IgD-negative memory B cell (primary cell): ENCODE data around the gene FAM181A. TPM values are rescaled to one million over a fixed set of nuclear protein-coding genes. Genes with fewer than 3 reads are reported as not detected.

Experiments
- H3K27ac Mint-ChIP-seq, 3 donors: one replicate each; pipeline ENCODE4 v1.8.0; 2020 to 2022; ENCODE audit warnings: mild to moderate bottlenecking in 3 of 3, mixed read lengths in 3 of 3, moderate library complexity in 1 of 3
- H3K27me3 Mint-ChIP-seq: one replicate; pipeline ENCODE4 v1.8.0; 2021; ENCODE audit warnings: mixed read lengths
- H3K36me3 Mint-ChIP-seq: one replicate; pipeline ENCODE4 v1.8.0; 2020; ENCODE audit warnings: mild to moderate bottlenecking, mixed read lengths
- H3K4me1 Mint-ChIP-seq, 3 donors: one replicate each; pipeline ENCODE4 v1.8.0; 2020 to 2022; ENCODE audit warnings: mixed read lengths in 3 of 3, mild to moderate bottlenecking in 1 of 3
- H3K4me3 Mint-ChIP-seq, 4 donors: one replicate each; pipeline ENCODE4 v1.8.0; 2020 to 2022; ENCODE audit warnings: mild to moderate bottlenecking in 4 of 4, mixed read lengths in 4 of 4, moderate library complexity in 3 of 4
- H3K9me3 Mint-ChIP-seq, 3 donors: one replicate each; pipeline ENCODE4 v1.8.0; 2020 to 2021; ENCODE audit warnings: mixed read lengths in 3 of 3, mild to moderate bottlenecking in 1 of 3
- polyA plus RNA-seq: library from polyadenylated mRNA; unstranded; fragments of 300-500 nt; fragmentation: Illumina TruSeq; gene quantifications from one replicate; pipeline ENCODE4 v1.2.3, GENCODE V29; 2021

FAM181A gene
- polyA plus RNA-seq, 1 donor from 2014 or later = not detected

DNA sequence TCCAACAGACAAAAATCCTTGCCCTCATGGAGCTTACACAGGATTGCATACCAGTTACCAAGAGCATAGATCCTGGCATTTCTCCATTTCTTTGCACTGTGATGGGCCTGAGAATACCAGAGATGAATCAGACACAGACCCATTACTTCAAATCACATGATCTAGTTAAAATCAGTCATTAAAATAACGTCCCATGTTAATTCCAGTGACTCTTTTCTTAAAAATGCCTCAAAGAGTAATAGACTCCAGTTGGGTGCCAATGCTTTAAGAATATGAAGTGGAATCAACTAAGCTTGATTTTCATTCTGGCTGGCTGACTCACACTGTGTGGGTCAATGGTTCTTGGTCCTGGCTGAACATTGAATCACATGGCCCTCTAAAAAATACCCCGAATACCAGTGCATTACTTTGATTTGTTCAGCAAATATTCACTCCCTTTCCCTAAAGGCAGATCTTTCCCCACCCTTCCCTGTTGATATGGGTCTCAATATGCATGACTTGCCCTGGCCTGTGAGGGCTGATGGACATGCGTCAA lies 38.2 kb downstream of the FAM181A start:
- H3K27me3 Mint-ChIP-seq = peaks cover 1% of the 10 kb centered on the region
- H3K9me3 Mint-ChIP-seq = peaks cover 0 to 2% (median 0%) of the 10 kb centered on the region in 3 donors
- H3K27ac Mint-ChIP-seq = peak overlapping the region in 2 of 3 donors; percentile 6 to 20
- no peaks in the 10 kb centered on the region for H3K36me3 Mint-ChIP-seq
- peaks cover 53 to 75% (median 73%) of the 10 kb centered on the region in 3 donors for H3K4me1 Mint-ChIP-seq
- peak overlapping the region in 1 of 4 donors; percentile 13 for H3K4me3 Mint-ChIP-seq

GRCh38 chr14:93965946-93966474 lies 38.9 kb downstream of the FAM181A start:
- H3K4me3 Mint-ChIP-seq = peak overlapping the region in 2 of 4 donors; percentile 13 to 21
- H3K36me3 Mint-ChIP-seq = no peaks in the 10 kb centered on the region
- H3K4me1 Mint-ChIP-seq = peaks cover 57 to 81% (median 73%) of the 10 kb centered on the region in 3 donors
- H3K9me3 Mint-ChIP-seq = peaks cover 0 to 2% (median 0%) of the 10 kb centered on the region in 3 donors
- H3K27ac Mint-ChIP-seq = peak overlapping the region in 2 of 3 donors; percentile 20 to 44
- peaks cover 1% of the 10 kb centered on the region for H3K27me3 Mint-ChIP-seq

- peaks cover 0 to 2% (median 0%) of the 10 kb centered on the region in 3 donors for H3K9me3 Mint-ChIP-seq
- peak overlapping the region; percentile 80 to 96 (median 90) for H3K27ac Mint-ChIP-seq
- no peaks in the 10 kb centered on the region for H3K36me3 Mint-ChIP-seq
- H3K4me3 Mint-ChIP-seq = peak overlapping the region; percentile 54 to 94 (median 82)
- H3K4me1 Mint-ChIP-seq = peaks cover 55 to 73% (median 70%) of the 10 kb centered on the region in 3 donors
- peaks cover 1% of the 10 kb centered on the region for H3K27me3 Mint-ChIP-seq
These were observed 40.6 kb downstream of the FAM181A start for GRCh38 chr14:93967637-93968250.

- peaks cover 43 to 60% (median 57%) of the 10 kb centered on the region in 3 donors for H3K4me1 Mint-ChIP-seq
- peaks cover 0 to 2% (median 0%) of the 10 kb centered on the region in 3 donors for H3K9me3 Mint-ChIP-seq
- H3K4me3 Mint-ChIP-seq = peak overlapping the region in 3 of 4 donors; percentile 69 to 82 (median 77)
- peaks cover 8% of the 10 kb centered on the region for H3K27me3 Mint-ChIP-seq
- peak overlapping the region in 2 of 3 donors; percentile 67 to 80 for H3K27ac Mint-ChIP-seq
- H3K36me3 Mint-ChIP-seq = peaks cover 2% of the 10 kb centered on the region
These were observed 42.1 kb downstream of the FAM181A start for GRCh38 chr14:93969082-93969828.

DNA sequence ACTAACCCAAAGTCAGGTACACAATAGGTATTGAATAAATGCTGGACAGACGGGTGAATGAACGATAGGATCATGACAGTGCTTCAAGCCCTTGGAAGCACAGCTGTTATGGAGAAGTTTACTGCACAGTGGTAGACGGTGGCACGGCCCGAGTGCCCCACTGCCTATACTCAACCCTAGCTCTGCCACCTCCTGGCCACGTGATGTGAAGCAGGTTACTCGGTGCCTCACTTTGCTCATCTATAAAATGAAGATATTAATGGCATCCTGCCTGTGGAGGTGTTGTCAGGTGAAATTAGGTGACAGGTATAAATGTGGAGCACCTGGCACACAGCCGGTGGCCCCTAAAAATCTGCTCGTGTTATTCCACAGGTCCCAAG lies 43.4 kb downstream of the FAM181A start:
- Mint-ChIP-seq H3K4me3 (peak overlapping the region; percentile 84 to 97 (median 90)), H3K36me3 (peaks cover 2% of the 10 kb centered on the region), H3K27me3 (peaks cover 12% of the 10 kb centered on the region), H3K27ac (peak overlapping the region; percentile 37 to 84 (median 79)), H3K4me1 (peaks cover 37 to 53% (median 48%) of the 10 kb centered on the region in 3 donors), H3K9me3 (peaks cover 0 to under 1% (median 0%) of the 10 kb centered on the region in 3 donors)

DNA sequence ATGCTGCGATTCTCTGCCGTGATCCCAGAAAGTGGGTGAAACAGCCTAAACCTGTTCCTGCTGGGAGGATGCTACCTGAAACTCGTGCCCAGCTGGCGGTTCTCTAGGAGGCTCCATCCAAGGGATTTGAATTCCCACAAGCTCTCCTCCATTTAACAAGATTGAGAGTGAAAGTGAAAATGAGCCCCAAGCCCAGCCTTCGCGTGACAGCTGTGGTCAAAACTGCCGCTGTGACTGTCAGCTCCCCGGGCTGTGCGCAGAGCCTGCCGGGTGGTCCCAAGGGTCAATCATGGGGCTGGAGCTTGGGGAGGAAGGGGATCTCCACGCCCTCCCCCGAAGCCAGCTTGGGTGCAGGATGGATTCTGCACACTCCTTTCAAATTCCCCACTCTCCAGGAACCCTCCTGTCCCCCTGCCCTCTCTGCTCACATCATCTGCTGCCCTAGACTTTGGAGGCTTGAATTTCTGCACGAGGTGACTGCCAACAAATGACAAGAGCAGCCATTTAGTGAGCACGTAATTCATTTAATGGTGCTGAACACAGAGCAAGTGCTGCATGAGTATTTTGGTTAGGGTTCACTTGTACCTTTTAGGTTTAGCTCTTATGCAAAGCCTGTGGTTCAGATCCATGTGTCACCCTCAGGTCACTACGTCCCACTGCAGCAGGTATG lies 44.0 kb downstream of the FAM181A start:
- H3K4me3 Mint-ChIP-seq = peak overlapping the region; percentile 84 to 97 (median 90)
- peaks cover 18% of the 10 kb centered on the region for H3K27me3 Mint-ChIP-seq
- peak overlapping the region; percentile 37 to 84 (median 79) for H3K27ac Mint-ChIP-seq
- H3K36me3 Mint-ChIP-seq = peaks cover 2% of the 10 kb centered on the region
- peaks cover 40 to 55% (median 52%) of the 10 kb centered on the region in 3 donors for H3K4me1 Mint-ChIP-seq
- no peaks in the 10 kb centered on the region for H3K9me3 Mint-ChIP-seq

GRCh38 chr14:93971635-93972027 lies 44.5 kb downstream of the FAM181A start:
- Mint-ChIP-seq H3K27me3 (peaks cover 22% of the 10 kb centered on the region), H3K4me1 (peaks cover 45 to 55% (median 52%) of the 10 kb centered on the region in 3 donors), H3K9me3 (no peaks in the 10 kb centered on the region), H3K4me3 (peak overlapping the region; percentile 84 to 97 (median 90)), H3K36me3 (peaks cover 3% of the 10 kb centered on the region), H3K27ac (peak overlapping the region in 2 of 3 donors; percentile 37 to 79)

GRCh38 chr14:93972618-93973205 lies 45.6 kb downstream of the FAM181A start:
- peaks cover 24% of the 10 kb centered on the region for H3K27me3 Mint-ChIP-seq
- peak overlapping the region in 1 of 3 donors; percentile 35 for H3K27ac Mint-ChIP-seq
- H3K9me3 Mint-ChIP-seq = no peaks in the 10 kb centered on the region
- peaks cover 40 to 47% (median 43%) of the 10 kb centered on the region in 3 donors for H3K4me1 Mint-ChIP-seq
- peak overlapping the region in 2 of 4 donors; percentile 10 to 36 for H3K4me3 Mint-ChIP-seq
- peaks cover 4% of the 10 kb centered on the region for H3K36me3 Mint-ChIP-seq

DNA sequence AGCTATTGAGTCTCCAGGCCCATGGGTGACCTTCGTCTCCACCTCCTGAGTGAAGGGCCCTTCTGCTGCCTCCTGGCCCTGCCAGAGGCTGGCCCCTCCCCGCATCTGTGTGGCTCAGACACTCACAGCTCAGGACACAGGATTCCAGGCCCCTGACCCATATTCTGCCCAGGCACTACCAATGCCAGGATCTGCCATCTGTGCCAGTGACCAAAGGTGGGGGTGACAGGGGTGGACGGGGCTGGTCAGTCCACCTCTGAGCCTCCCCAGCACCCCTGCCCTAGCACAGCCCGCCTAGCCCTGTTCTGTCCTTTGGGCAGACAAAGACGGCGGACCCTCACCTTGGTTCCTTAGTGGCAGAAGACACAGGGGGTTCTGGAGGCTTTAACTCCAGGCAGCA lies 46.5 kb downstream of the FAM181A start:
- Mint-ChIP-seq H3K27me3 (peaks cover 24% of the 10 kb centered on the region), H3K27ac (no peak overlapping the region), H3K36me3 (peaks cover 4% of the 10 kb centered on the region), H3K9me3 (peaks cover 0 to 7% (median 0%) of the 10 kb centered on the region in 3 donors), H3K4me3 (no peak overlapping the region), H3K4me1 (peaks cover 42 to 44% (median 43%) of the 10 kb centered on the region in 3 donors)

- Mint-ChIP-seq H3K27me3 (peaks cover 24% of the 10 kb centered on the region), H3K4me1 (peaks cover 38 to 42% (median 39%) of the 10 kb centered on the region in 3 donors), H3K27ac (no peak overlapping the region), H3K4me3 (no peak overlapping the region), H3K36me3 (peaks cover 4% of the 10 kb centered on the region), H3K9me3 (peaks cover 0 to 7% (median 0%) of the 10 kb centered on the region in 3 donors)
These were observed 47.2 kb downstream of the FAM181A start for GRCh38 chr14:93974299-93974698.

DNA sequence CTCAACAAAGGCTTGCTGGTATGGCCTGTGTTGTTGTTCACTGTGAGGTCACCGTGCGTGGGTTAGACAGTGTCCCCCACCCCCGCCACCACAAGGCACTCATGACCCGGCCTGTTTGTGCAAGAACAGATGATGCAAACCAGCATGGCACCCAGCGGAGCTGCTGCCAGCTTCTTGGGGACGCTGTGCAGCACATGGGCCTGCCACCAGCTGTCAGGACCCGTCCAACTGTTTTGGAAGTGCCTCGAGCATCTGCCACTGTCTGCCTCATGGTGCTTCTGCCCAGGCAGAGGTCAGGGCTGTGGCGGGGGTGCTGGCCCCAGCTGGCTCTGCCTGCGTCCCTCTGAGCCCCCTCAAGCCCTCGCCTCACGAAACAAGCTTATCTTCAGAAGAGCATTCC lies 47.7 kb downstream of the FAM181A start:
- Mint-ChIP-seq H3K27ac (no peak overlapping the region), H3K27me3 (peaks cover 24% of the 10 kb centered on the region), H3K4me1 (peaks cover 38 to 42% (median 39%) of the 10 kb centered on the region in 3 donors), H3K4me3 (no peak overlapping the region), H3K36me3 (peaks cover 4% of the 10 kb centered on the region), H3K9me3 (peaks cover 0 to 7% (median 0%) of the 10 kb centered on the region in 3 donors)

GRCh38 chr14:93975791-93976476 lies 48.8 kb downstream of the FAM181A start:
- Mint-ChIP-seq H3K27ac (peak overlapping the region in 1 of 3 donors; percentile 6), H3K9me3 (peaks cover 0 to 7% (median 0%) of the 10 kb centered on the region in 3 donors), H3K4me3 (peak overlapping the region; percentile 15 to 79 (median 56)), H3K36me3 (peaks cover 4% of the 10 kb centered on the region), H3K27me3 (peaks cover 29% of the 10 kb centered on the region), H3K4me1 (peaks cover 28 to 37% (median 30%) of the 10 kb centered on the region in 3 donors)

- peaks cover 4% of the 10 kb centered on the region for H3K36me3 Mint-ChIP-seq
- H3K9me3 Mint-ChIP-seq = peaks cover 0 to 7% (median 0%) of the 10 kb centered on the region in 3 donors
- H3K27ac Mint-ChIP-seq = peak within 1 kb of the TSS in 2 of 3 donors; percentile 6 to 47
- peaks cover 29% of the 10 kb centered on the region for H3K27me3 Mint-ChIP-seq
- H3K4me1 Mint-ChIP-seq = peaks cover 23 to 31% (median 24%) of the 10 kb centered on the region in 3 donors
- peak within 1 kb of the TSS; percentile 15 to 84 (median 66) for H3K4me3 Mint-ChIP-seq
These were observed 49.4 kb downstream of the FAM181A start, which contains the start of gene ASB2 for GRCh38 chr14:93976477-93977057. ASB2 (minus strand) TSS chr14:93976570; CDS start chr14:93964539, 12,031 bp downstream.
